ENCODE measurements around the gene SHC3.

The SHC3 gene

DNA sequence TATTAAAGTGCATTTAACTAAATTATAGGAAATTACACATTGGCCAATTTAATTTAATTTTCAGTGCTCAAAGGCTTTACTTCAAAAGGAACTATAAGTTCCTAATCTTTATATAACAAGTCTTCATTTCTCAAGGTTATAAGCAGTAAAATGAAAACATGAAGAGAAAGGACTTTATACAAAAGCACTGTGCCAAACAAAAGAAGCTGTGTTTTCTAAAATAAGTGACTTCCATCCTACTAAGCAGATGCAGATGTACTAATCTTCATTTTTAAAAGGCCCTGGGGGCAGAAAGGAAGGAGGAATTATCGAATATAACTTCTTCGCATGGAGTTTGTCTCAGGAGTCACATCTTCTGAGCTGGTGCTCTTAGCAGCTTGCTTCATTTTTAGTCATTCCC is 81.4 kb downstream of the SHC3 start:
- DNase-seq: no peak

DNA sequence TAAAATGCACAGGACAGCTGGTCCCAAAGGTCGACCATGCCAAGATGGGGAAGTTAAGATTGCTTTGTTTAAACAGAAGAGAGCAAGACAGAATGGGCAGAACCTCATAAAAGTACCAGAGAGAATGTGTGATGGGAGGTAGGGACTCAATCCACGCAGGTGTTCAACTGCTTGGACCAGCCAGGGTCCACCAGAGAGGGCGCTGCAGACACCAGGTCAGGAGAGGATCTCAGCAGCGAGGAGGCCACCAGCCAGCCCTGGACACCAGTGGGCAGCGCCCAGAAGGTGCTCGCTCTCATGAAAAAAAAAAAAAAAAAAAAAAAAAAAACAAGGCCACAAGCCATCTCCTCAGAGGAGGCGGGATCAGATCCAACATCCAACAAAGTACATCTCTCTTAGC is 81.8 kb downstream of the SHC3 start:
- no peaks in the 10 kb centered on the region for H3K9me3 ChIP-seq
- no peaks in the 10 kb centered on the region for H3K36me3 ChIP-seq
- H3K4me1 ChIP-seq: no peaks in the 10 kb centered on the region
- H3K4me3 ChIP-seq: no peak overlapping the region
- DNase-seq: no peak
- TF ChIP-seq CTCF (IDR thresholded peaks at IDR 0.05): no peak
- H3K27ac ChIP-seq: no peak overlapping the region
- intact Hi-C loops (cut with DNase I; ENCODE audit: low total_unique reads): no loop called here
- H3K27me3 ChIP-seq: no peaks in the 10 kb centered on the region

More for the DNA sequence above, 81.4 kb downstream of the SHC3 start:
- Histone ChIP-seq H3K4me3 (no peak overlapping the region), H3K4me1 (no peaks in the 10 kb centered on the region), H3K27ac (no peak overlapping the region), H3K27me3 (no peaks in the 10 kb centered on the region), H3K9me3 (no peaks in the 10 kb centered on the region), H3K36me3 (no peaks in the 10 kb centered on the region)
- no peak for TF ChIP-seq CTCF (IDR thresholded peaks at IDR 0.05)
- intact Hi-C loops (cut with DNase I; ENCODE audit: low total_unique reads): no loop called here

- no peaks in the 10 kb centered on the region for H3K36me3 ChIP-seq
- no peak overlapping the region for H3K4me3 ChIP-seq
- no peak for TF ChIP-seq CTCF (IDR thresholded peaks at IDR 0.05)
- H3K9me3 ChIP-seq: no peaks in the 10 kb centered on the region
- H3K27me3 ChIP-seq: no peaks in the 10 kb centered on the region
- no peaks in the 10 kb centered on the region for H3K4me1 ChIP-seq
- intact Hi-C loops (cut with DNase I; ENCODE audit: low total_unique reads): no loop called here
- no peak overlapping the region for H3K27ac ChIP-seq
- DNase-seq: no peak
Measured at GRCh38 chr9:89095761-89096528, 82.7 kb downstream of the SHC3 start.

DNA sequence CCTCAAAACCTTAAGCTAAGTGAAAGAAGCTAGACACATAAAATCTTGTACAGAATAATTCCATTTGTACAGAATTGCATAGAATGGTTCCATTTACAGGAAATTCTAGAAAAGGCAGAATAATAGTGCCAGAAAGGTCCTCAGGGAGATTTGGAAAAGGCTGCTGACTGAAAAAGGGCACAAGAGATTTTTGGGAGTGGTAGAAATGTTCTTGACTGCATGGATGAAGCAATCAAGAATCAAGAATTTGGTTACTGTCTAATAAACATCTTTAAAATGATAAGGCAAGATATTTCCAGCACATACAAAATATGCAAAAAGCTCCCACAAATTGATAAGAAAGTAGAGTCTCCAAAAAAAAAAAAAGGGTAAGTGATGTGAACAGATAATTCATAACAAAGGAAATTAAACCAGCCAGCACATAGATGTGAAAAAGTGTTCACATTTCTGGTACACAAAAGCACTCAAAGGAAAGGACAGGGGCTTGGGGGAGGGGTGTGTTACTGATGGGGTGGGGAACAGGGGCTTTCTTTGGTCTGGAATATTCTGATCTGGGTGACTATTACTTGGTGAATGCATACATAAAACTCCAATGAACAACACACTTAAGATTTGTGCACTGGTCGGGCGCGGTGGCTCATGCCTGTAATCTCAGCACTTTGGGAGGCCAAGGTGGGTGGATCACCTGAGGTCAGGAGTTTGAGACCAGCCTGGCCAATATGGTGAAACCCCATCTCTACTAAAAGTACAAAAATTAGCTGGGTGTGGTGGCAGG is 85.2 kb downstream of the SHC3 start:
- Histone ChIP-seq H3K36me3 (no peaks in the 10 kb centered on the region), H3K9me3 (no peaks in the 10 kb centered on the region), H3K4me1 (no peaks in the 10 kb centered on the region), H3K4me3 (no peak overlapping the region), H3K27ac (no peak overlapping the region), H3K27me3 (no peaks in the 10 kb centered on the region)
- DNase-seq: no peak
- no peak for TF ChIP-seq CTCF (IDR thresholded peaks at IDR 0.05)
- intact Hi-C loops (cut with DNase I; ENCODE audit: low total_unique reads): no loop called here

DNA sequence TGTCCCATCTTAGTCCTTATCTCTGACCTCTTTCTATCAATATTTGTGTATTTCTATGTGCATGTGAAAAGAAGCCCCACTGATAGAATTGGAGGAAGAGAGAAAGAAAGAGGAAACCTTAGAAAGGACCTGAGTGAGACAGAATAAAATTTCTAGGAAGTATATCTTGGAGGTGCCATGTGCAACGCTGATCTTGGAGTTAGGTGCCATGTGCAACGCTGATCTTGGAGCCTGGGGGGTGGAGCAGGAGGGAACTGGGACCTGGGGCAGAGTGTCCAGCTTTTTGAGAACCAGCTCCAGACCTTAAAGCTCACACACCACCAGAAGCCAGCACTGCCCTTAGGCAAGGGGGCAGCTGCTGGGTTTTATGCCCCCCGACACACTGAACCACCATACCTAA is 89.4 kb downstream of the SHC3 start:
- Histone ChIP-seq H3K4me1 (no peaks in the 10 kb centered on the region), H3K9me3 (no peaks in the 10 kb centered on the region), H3K36me3 (no peaks in the 10 kb centered on the region), H3K27ac (no peak overlapping the region), H3K4me3 (no peak overlapping the region), H3K27me3 (no peaks in the 10 kb centered on the region)
- intact Hi-C loops (cut with DNase I; ENCODE audit: low total_unique reads): no loop called here
- no peak for DNase-seq
- TF ChIP-seq CTCF (IDR thresholded peaks at IDR 0.05): no peak

Measured in tibial artery (tissue), 4 donors.